Nephron progenitor cell (in vitro differentiated cells): ENCODE results near the gene PVR.
A peak's percentile ranks its signal among the peaks of the same experiment; 100 is the strongest.

ENCODE experiments used
- DNase-seq: peaks from one replicate; pipeline ENCODE4 v3.0.0; 2021
- H3K27ac Mint-ChIP-seq: 2 replicates; pipeline ENCODE4 v1.8.0; 2021; ENCODE audit warnings: mild to moderate bottlenecking, moderate library complexity, mixed read lengths
- H3K27me3 Mint-ChIP-seq: 2 replicates; pipeline ENCODE4 v1.8.0; 2021; ENCODE audit warnings: mild to moderate bottlenecking, low read depth, mixed read lengths; ENCODE audit not compliant: poor library complexity
- H3K36me3 Mint-ChIP-seq: 2 replicates; pipeline ENCODE4 v1.8.0; 2021; ENCODE audit warnings: low read depth, mixed read lengths
- H3K4me1 Mint-ChIP-seq: 2 replicates; pipeline ENCODE4 v1.8.0; 2021; ENCODE audit warnings: mixed read lengths
- H3K4me3 Mint-ChIP-seq: 2 replicates; pipeline ENCODE4 v1.8.0; 2021; ENCODE audit warnings: mild to moderate bottlenecking, moderate library complexity, mixed read lengths
- H3K9me3 Mint-ChIP-seq: 2 replicates; pipeline ENCODE4 v1.8.0; 2021; ENCODE audit warnings: mild to moderate bottlenecking, moderate library complexity, mixed read lengths
- TF ChIP-seq, protein P1 (sequence below): fragments of 200-600 bp; sonication (generic); IDR thresholded peaks from 2 replicates; pipeline ENCODE4 v1.5.0; 2021; ENCODE audit warnings: antibody characterized with exemption

PVR gene

DNA sequence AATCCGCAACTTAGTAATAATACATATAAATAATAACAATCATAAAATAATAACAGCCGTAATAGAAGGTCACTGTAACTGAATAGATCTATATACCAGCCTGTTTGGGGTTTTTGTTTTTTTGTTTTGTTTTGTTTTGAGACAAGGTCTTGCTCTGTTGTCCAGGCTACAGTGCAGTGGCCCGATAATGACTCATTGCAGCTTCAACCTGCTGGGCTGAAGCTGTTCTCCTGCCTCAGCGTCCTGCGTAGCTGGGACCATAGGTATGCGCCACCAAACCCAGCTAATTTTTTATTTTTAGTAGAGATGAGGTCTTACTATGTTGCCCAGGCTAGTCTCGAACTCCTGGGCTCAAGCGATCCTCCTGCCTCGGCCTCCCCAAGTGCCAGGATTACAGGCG is 29.4 kb upstream of the PVR start:
- no peaks in the 10 kb centered on the region for H3K36me3 Mint-ChIP-seq
- no peak overlapping the region for H3K4me3 Mint-ChIP-seq
- peaks cover 8% of the 10 kb centered on the region for H3K27me3 Mint-ChIP-seq
- H3K9me3 Mint-ChIP-seq: no peaks in the 10 kb centered on the region
- no peak for DNase-seq
- TF ChIP-seq, protein P1, sequence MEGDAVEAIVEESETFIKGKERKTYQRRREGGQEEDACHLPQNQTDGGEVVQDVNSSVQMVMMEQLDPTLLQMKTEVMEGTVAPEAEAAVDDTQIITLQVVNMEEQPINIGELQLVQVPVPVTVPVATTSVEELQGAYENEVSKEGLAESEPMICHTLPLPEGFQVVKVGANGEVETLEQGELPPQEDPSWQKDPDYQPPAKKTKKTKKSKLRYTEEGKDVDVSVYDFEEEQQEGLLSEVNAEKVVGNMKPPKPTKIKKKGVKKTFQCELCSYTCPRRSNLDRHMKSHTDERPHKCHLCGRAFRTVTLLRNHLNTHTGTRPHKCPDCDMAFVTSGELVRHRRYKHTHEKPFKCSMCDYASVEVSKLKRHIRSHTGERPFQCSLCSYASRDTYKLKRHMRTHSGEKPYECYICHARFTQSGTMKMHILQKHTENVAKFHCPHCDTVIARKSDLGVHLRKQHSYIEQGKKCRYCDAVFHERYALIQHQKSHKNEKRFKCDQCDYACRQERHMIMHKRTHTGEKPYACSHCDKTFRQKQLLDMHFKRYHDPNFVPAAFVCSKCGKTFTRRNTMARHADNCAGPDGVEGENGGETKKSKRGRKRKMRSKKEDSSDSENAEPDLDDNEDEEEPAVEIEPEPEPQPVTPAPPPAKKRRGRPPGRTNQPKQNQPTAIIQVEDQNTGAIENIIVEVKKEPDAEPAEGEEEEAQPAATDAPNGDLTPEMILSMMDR: no peak
- no peaks in the 10 kb centered on the region for H3K4me1 Mint-ChIP-seq
- no peak overlapping the region for H3K27ac Mint-ChIP-seq

DNA sequence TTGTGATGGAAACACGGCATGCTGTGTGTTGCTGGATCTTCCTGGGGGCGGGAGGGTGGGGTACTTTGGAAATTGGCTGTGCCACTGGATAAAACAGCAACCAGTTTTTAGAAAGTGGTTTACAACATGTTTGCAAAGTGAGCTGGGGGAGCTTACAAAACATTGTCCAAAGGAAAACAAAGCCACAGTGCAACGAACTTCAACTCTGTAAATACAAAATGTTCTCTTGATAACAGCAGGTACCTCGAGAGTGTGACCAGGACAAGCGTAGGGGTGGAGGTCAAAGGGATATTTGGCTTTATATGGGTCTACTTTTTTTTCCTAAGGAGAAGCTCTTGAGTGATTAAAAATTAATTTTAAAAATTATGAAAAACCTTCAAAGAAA is 27.9 kb upstream of the PVR start:
- TF ChIP-seq, protein P1: no peak
- Mint-ChIP-seq H3K9me3 (no peaks in the 10 kb centered on the region), H3K27me3 (peaks cover 7% of the 10 kb centered on the region), H3K4me3 (no peak overlapping the region), H3K4me1 (no peaks in the 10 kb centered on the region), H3K36me3 (no peaks in the 10 kb centered on the region), H3K27ac (no peak overlapping the region)
- DNase-seq: no peak

DNA sequence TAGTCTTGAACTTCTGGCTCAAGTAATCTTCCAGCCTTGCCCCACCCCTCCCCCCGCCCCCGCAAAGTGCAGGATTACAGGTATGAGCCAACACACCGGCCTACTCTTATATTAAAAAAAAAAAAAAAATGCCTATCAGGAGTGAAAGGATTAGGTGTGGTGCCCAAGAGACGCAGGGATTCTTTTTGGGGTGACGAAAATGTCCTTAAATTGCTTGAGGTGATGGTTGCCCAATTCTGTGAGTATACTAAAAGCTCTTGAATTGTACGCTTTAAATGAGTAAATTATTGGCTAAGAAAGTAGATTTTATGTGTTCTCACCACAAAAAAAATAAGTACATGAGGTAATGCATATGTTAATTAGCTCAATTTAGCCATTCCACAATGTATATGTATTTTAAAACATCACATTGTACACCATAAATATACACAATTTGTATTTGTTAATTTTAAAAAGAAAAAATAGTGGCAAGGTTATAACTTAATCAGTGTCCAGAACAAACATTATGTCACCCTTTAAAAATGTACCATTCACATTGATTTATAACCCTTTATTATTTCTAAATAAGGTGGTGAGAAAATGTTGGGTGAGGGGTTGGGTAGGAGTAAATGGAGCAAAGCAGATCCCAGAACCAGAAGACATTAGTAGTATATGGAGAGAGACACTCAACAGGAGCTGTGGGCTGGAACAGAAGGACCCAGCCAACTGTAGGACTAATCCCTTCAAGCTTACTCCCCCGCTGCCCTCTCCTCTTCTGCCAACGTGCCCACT is 26.4 kb upstream of the PVR start:
- no peaks in the 10 kb centered on the region for H3K4me1 Mint-ChIP-seq
- H3K9me3 Mint-ChIP-seq: no peaks in the 10 kb centered on the region
- no peak overlapping the region for H3K4me3 Mint-ChIP-seq
- H3K27ac Mint-ChIP-seq: peak overlapping the region; percentile 25
- TF ChIP-seq, protein P1: no peak
- H3K27me3 Mint-ChIP-seq: peaks cover 5% of the 10 kb centered on the region
- DNase-seq: no peak
- no peaks in the 10 kb centered on the region for H3K36me3 Mint-ChIP-seq

DNA sequence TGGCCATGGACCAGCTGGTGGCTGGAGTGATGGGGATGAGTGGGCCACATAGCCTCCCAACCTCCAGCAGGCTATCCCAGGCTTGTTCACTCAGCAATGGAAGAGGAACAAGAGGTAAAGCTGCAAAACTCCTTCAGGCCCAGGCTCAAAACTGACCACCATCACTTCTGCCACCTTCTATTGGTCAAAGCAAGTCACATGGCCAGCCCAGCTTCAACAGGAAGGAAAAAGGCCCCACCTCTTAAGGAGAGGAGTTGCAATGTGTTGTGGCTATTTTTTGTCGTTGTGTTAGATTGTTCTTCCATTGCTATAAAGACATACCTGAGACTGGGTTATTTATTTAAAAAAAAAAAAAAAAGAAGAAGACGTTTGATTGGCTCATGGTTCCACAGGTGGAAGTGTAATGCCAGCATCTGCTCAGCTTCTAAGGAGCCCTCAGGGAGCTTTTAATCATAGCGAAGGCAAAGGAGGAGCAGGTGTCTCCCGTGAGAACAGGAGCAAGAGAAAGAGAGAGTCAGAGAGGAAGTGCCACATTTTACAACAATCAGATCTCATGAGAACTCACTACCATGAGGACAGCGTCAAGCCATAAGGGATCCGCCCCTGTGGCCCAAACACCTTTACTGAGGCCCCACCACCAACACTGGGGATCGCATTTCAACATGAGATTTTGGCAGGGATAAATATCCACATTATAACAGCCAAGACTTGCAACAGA is 24.9 kb upstream of the PVR start:
- H3K4me3 Mint-ChIP-seq: no peak overlapping the region
- H3K9me3 Mint-ChIP-seq: no peaks in the 10 kb centered on the region
- H3K36me3 Mint-ChIP-seq: no peaks in the 10 kb centered on the region
- no peaks in the 10 kb centered on the region for H3K27me3 Mint-ChIP-seq
- H3K27ac Mint-ChIP-seq: no peak overlapping the region
- no peak for DNase-seq
- H3K4me1 Mint-ChIP-seq: peaks cover 7% of the 10 kb centered on the region
- TF ChIP-seq, protein P1: no peak

DNA sequence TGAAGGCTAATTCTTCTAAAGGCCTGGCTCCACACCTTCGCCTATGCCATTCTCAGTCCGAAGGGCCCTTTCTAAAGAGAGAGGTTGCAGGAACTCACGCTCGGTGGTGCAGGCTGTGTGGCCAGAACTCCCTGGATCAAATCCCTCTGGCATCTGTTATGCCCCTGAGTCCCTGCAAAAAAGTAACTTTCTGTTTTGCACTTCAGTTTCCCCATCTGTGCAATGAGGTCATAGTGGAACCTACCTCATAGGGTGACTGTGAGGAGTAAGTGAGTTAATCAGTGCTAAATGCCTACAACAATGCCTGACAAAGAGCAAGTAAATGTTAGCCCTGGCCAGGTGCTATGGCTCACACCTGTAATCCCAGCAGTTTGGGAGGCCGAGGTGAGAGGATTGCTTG is 23.0 kb upstream of the PVR start:
- H3K4me1 Mint-ChIP-seq: peaks cover 12% of the 10 kb centered on the region
- H3K27ac Mint-ChIP-seq: no peak overlapping the region
- no peak overlapping the region for H3K4me3 Mint-ChIP-seq
- no peak for DNase-seq
- peaks cover 2% of the 10 kb centered on the region for H3K9me3 Mint-ChIP-seq
- H3K27me3 Mint-ChIP-seq: no peaks in the 10 kb centered on the region
- TF ChIP-seq, protein P1: no peak
- H3K36me3 Mint-ChIP-seq: no peaks in the 10 kb centered on the region

DNA sequence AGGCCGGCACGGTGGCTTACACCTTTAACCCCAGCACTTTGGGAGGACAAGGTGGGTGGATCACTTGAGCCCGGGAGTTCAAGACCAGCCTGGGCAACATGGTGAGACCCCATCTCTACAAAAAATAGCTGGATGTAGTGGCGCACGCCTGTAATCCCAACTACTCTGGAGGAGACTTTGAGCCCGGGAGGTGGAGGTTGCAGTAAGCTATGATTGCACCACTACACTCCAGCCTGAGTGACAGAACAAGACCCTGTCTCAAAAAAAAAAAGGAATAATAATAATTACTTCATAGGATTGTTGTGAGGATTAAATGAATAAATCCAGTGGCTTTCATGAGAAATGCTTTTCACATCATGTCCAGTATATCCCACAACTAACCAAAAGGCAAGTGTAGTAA is 22.3 kb upstream of the PVR start:
- peaks cover 7% of the 10 kb centered on the region for H3K9me3 Mint-ChIP-seq
- H3K36me3 Mint-ChIP-seq: no peaks in the 10 kb centered on the region
- no peak overlapping the region for H3K4me3 Mint-ChIP-seq

More for the DNA sequence above, 22.3 kb upstream of the PVR start:
- TF ChIP-seq, protein P1: no peak
- Mint-ChIP-seq H3K4me1 (peaks cover 12% of the 10 kb centered on the region), H3K27me3 (peaks cover 4% of the 10 kb centered on the region), H3K27ac (no peak overlapping the region)
- DNase-seq: no peak
